Measurements from ENCODE around the gene TPR. TPM values are rescaled to one million over a fixed set of nuclear protein-coding genes. Genes with fewer than 3 reads are reported as not detected.

The TPR gene
- total RNA-seq, 3 donors from 2014 or later = 76.0 to 96.7 (median 90.9) TPM

DNA sequence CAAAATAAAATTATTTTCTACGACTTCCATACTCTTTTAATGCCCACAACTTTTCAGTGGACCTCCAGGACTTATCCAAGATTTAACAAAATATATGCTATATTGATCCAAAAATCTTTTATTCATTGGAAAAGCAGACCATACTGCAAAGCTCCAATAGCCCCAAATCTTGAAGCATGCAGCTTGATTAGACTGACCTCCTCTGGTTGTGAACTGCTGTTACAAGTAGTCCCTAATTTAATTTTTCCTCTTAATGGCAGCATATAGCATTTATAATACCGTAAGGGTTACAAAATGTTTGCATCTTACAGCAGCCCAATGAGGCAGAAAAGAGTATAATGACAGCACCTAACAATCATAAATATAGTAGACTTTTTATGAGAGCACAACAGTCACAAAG, 49.8 kb downstream of the TPR start:
- TF ChIP-seq POLR2AphosphoS5 (IDR thresholded peaks at IDR 0.05) (no peak), POLR2A (IDR thresholded peaks at IDR 0.05) (no peak)
- TF ChIP-seq, protein P1, sequence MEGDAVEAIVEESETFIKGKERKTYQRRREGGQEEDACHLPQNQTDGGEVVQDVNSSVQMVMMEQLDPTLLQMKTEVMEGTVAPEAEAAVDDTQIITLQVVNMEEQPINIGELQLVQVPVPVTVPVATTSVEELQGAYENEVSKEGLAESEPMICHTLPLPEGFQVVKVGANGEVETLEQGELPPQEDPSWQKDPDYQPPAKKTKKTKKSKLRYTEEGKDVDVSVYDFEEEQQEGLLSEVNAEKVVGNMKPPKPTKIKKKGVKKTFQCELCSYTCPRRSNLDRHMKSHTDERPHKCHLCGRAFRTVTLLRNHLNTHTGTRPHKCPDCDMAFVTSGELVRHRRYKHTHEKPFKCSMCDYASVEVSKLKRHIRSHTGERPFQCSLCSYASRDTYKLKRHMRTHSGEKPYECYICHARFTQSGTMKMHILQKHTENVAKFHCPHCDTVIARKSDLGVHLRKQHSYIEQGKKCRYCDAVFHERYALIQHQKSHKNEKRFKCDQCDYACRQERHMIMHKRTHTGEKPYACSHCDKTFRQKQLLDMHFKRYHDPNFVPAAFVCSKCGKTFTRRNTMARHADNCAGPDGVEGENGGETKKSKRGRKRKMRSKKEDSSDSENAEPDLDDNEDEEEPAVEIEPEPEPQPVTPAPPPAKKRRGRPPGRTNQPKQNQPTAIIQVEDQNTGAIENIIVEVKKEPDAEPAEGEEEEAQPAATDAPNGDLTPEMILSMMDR (IDR thresholded peaks at IDR 0.05) = no peak
- DNase-seq (ENCODE audit: low spot score in 2 of 2) = no peak
- H3K27ac ChIP-seq = no peak overlapping the region
- H3K36me3 ChIP-seq = peaks cover 6% of the 10 kb centered on the region
- H3K4me3 ChIP-seq = no peak overlapping the region
- no peaks in the 10 kb centered on the region for H3K27me3 ChIP-seq
- intact Hi-C loops (cut with DNase I; ENCODE audit: low total_unique reads) = no loop called here
- no peaks in the 10 kb centered on the region for H3K9me3 ChIP-seq
- H3K4me1 ChIP-seq = no peaks in the 10 kb centered on the region

DNA sequence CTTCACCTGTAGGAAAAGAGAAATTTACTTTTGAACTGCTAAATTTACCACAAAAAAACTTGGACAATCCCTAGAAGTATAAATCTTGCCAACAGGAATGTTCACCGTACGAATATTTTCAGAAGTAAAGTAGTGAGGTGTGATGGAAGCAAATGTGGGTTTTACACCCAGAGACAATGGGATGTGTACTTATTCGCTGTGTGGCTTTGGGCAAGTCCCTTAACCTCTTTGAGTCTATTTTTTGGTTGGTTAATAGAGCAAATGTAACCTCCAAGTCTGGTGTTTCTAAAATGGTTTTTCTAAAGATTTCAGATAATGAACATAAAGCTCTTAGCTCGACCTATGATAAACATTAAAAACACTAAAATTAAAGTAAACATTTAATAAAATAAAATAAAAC, 51.2 kb downstream of the TPR start:
- TF ChIP-seq POLR2A (IDR thresholded peaks at IDR 0.05) (no peak), POLR2AphosphoS5 (IDR thresholded peaks at IDR 0.05) (no peak)
- TF ChIP-seq, protein P1 (IDR thresholded peaks at IDR 0.05) = no peak
- Histone ChIP-seq H3K27me3 (no peaks in the 10 kb centered on the region), H3K27ac (no peak overlapping the region), H3K4me1 (no peaks in the 10 kb centered on the region), H3K36me3 (peaks cover 16% of the 10 kb centered on the region), H3K4me3 (no peak overlapping the region), H3K9me3 (no peaks in the 10 kb centered on the region)
- intact Hi-C loops (cut with DNase I; ENCODE audit: low total_unique reads) = no loop called here
- no peak for DNase-seq (ENCODE audit: low spot score in 2 of 2)

GRCh38 chr1:186315570-186315969, 59.5 kb downstream of the TPR start:
- no peak for DNase-seq (ENCODE audit: low spot score in 2 of 2)
- Histone ChIP-seq H3K9me3 (no peaks in the 10 kb centered on the region), H3K4me1 (no peaks in the 10 kb centered on the region), H3K4me3 (no peak overlapping the region), H3K27ac (no peak overlapping the region), H3K27me3 (no peaks in the 10 kb centered on the region), H3K36me3 (peaks cover 21% of the 10 kb centered on the region)
- TF ChIP-seq, protein P1 (IDR thresholded peaks at IDR 0.05) = no peak
- TF ChIP-seq POLR2A (IDR thresholded peaks at IDR 0.05) = no peak
- TF ChIP-seq POLR2AphosphoS5 (IDR thresholded peaks at IDR 0.05) = no peak
- intact Hi-C loops (cut with DNase I; ENCODE audit: low total_unique reads) = loop anchor here (2.0 kb wide), 1 partner anchor 43 kb away; no protein-coding TSS in a partner anchor

- no peak for DNase-seq (ENCODE audit: low spot score in 2 of 2)
- intact Hi-C loops (cut with DNase I; ENCODE audit: low total_unique reads) = no loop called here
- TF ChIP-seq POLR2A (IDR thresholded peaks at IDR 0.05) (no peak), POLR2AphosphoS5 (IDR thresholded peaks at IDR 0.05) (no peak)
- TF ChIP-seq, protein P1 (IDR thresholded peaks at IDR 0.05) = no peak
- Histone ChIP-seq H3K27me3 (no peaks in the 10 kb centered on the region), H3K9me3 (no peaks in the 10 kb centered on the region), H3K36me3 (peaks cover 7% of the 10 kb centered on the region), H3K4me3 (no peak overlapping the region), H3K27ac (no peak overlapping the region), H3K4me1 (no peaks in the 10 kb centered on the region)
These were observed 63.5 kb downstream of the TPR start for GRCh38 chr1:186311375-186312051.

DNA sequence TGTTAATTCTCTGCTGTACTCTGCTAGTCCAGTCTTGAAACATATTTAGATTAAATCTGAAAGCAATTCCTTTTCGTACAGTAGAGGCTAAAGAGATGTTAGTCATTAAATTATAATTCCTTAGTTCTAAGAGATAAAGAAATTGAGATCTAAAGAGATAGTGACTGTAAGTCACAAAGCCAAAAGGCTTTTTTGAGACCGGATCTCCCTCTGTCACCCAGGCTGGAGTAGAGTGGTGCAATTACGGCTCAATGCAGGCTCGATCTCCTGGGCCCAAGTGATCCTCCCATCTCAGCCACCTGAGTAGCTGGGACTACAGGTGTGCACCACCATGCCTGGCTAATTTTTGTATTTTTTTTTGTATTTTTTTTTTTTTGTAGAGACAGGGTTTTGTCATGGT, 64.7 kb downstream of the TPR start:
- H3K36me3 ChIP-seq = peaks cover 6% of the 10 kb centered on the region
- H3K4me3 ChIP-seq = no peak overlapping the region
- TF ChIP-seq, protein P1 (IDR thresholded peaks at IDR 0.05) = no peak
- TF ChIP-seq POLR2A (IDR thresholded peaks at IDR 0.05) = no peak
- no peak for TF ChIP-seq POLR2AphosphoS5 (IDR thresholded peaks at IDR 0.05)
- H3K27me3 ChIP-seq = no peaks in the 10 kb centered on the region
- no peak for DNase-seq (ENCODE audit: low spot score in 2 of 2)
- no peak overlapping the region for H3K27ac ChIP-seq
- no peaks in the 10 kb centered on the region for H3K4me1 ChIP-seq
- intact Hi-C loops (cut with DNase I; ENCODE audit: low total_unique reads) = no loop called here
- H3K9me3 ChIP-seq = no peaks in the 10 kb centered on the region

Data from breast epithelium (tissue), 4 donors.